ENCODE data around the gene MED9.
A peak's percentile ranks its signal among the peaks of the same experiment; 100 is the strongest.

MED9 gene

DNA sequence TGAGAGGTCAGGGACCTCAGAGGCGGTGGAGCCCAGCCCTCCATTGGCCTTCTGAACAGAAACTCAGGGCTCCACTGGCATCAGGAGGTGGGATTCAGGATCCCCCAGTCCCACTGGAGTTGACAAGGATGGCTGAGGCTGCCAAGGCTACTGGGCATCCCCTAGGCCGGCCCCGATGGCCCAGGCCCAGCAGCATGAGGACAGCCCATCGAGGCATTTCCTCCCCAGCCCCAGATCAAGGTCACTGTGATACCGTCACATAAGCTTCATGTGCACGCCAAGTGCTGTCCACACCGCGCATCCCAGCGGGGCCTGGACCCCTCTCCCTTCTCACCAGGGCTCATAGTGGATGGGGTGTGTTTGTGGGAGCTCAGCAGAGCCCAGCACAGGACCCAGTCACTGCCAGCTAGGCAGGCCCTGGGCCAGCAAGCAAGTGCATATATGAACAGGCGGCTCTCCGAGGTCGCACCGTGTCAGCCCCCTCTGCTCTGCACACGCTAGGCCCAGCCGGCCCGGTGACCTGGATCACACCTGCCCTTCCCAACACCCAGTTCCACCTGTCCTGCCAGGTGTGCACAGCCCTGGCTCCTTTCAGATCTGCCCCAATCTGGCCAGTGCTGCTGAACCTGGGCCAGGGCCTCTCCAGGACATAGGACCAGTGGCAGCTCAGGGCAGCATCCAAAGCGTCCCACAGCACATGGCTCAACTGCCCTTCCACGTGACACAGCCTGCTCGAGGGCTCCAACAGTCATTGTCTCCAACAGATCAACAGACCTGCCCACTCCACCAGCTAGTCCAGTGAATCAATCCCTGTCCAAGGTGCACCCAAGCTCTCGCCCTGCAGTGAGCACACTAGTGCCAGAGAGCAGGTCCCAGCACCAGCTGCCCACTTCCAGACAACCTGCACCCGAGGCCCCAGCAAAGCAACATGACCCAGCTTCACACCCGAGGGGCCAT is 52.2 kb downstream of the MED9 start:
- no peaks in the 10 kb centered on the region for H3K4me1 ChIP-seq
- no peaks in the 10 kb centered on the region for H3K27me3 ChIP-seq
- TF ChIP-seq CTCF (IDR thresholded peaks at IDR 0.05; ENCODE audit: low read depth, low read length): no peak
- peak; percentile 1 for DNase-seq
- H3K36me3 ChIP-seq: no peaks in the 10 kb centered on the region
- no peak overlapping the region for H3K4me3 ChIP-seq (ENCODE audit: low read depth, low read length)
- H3K9me3 ChIP-seq: no peaks in the 10 kb centered on the region

- H3K36me3 ChIP-seq: no peaks in the 10 kb centered on the region
- no peak for TF ChIP-seq CTCF (IDR thresholded peaks at IDR 0.05; ENCODE audit: low read depth, low read length)
- H3K27me3 ChIP-seq: no peaks in the 10 kb centered on the region
- no peak for DNase-seq
- no peak overlapping the region for H3K4me3 ChIP-seq (ENCODE audit: low read depth, low read length)
- H3K9me3 ChIP-seq: no peaks in the 10 kb centered on the region
- H3K4me1 ChIP-seq: no peaks in the 10 kb centered on the region
These were observed 54.4 kb downstream of the MED9 start for GRCh38 chr17:17531156-17531555.

GRCh38 chr17:17532991-17533390 is 56.2 kb downstream of the MED9 start:
- Histone ChIP-seq H3K4me3 (ENCODE audit: low read depth, low read length) (no peak overlapping the region), H3K27me3 (no peaks in the 10 kb centered on the region), H3K4me1 (peaks cover 7% of the 10 kb centered on the region), H3K36me3 (no peaks in the 10 kb centered on the region), H3K9me3 (no peaks in the 10 kb centered on the region)
- no peak for DNase-seq
- no peak for TF ChIP-seq CTCF (IDR thresholded peaks at IDR 0.05; ENCODE audit: low read depth, low read length)

DNA sequence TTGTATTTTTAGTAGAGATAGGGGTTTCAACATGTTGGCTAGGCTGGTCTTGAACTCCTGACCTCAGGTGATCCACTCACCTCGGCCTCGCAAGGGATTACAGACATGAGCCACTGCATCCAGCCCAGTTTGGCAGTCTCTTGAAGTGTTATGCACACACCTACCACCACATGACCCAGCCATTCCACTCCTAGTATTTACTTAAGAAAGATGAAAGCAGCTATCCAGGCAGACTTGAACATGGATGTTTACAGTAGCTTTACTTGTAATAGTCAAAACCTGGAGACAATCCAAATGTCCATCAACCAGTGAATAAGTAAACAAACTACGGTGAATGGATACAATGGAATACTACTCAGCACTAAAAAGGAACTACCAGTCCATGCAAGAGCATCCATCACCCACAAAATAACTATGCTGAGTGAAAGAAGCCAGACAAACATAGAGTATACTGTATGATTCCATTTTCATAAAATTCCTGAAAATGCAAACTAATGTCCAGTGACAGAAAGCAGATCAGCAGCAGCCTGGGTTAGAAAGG is 57.2 kb downstream of the MED9 start:
- no peaks in the 10 kb centered on the region for H3K9me3 ChIP-seq
- no peak for DNase-seq

DNA sequence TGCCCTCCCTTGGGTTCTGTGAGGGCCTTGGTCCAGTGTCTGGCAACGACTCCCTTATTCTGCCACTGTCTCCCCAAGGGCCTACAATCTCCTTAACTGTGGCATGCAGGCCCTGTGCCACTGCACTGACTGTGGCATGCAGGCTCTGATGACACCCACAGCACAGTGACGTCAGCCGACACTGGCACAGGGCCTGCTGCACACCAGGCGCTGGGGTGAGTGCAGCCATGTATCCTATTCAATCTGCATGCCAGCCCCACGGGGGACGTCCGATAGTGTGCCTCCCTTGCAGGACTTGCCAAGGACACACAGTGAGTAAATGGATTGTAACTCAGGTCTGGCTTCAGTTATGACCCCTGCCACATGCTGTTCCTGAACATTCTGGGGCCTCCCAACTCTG is 59.2 kb downstream of the MED9 start:
- peak; percentile 13 for DNase-seq
- no peaks in the 10 kb centered on the region for H3K36me3 ChIP-seq
- no peak overlapping the region for H3K4me3 ChIP-seq (ENCODE audit: low read depth, low read length)
- no peaks in the 10 kb centered on the region for H3K27me3 ChIP-seq
- peaks cover 11% of the 10 kb centered on the region for H3K4me1 ChIP-seq
- TF ChIP-seq CTCF (IDR thresholded peaks at IDR 0.05; ENCODE audit: low read depth, low read length): no peak
- H3K9me3 ChIP-seq: no peaks in the 10 kb centered on the region

More for the DNA sequence above, 57.2 kb downstream of the MED9 start:
- peaks cover 7% of the 10 kb centered on the region for H3K4me1 ChIP-seq
- no peak for TF ChIP-seq CTCF (IDR thresholded peaks at IDR 0.05; ENCODE audit: low read depth, low read length)
- H3K4me3 ChIP-seq (ENCODE audit: low read depth, low read length): no peak overlapping the region
- no peaks in the 10 kb centered on the region for H3K36me3 ChIP-seq
- H3K27me3 ChIP-seq: no peaks in the 10 kb centered on the region

GRCh38 chr17:17536702-17537101 is 59.9 kb downstream of the MED9 start:
- Histone ChIP-seq H3K36me3 (no peaks in the 10 kb centered on the region), H3K4me3 (ENCODE audit: low read depth, low read length) (no peak overlapping the region), H3K27me3 (no peaks in the 10 kb centered on the region), H3K9me3 (no peaks in the 10 kb centered on the region), H3K4me1 (peaks cover 11% of the 10 kb centered on the region)
- peak; percentile 1 for DNase-seq
- TF ChIP-seq CTCF (IDR thresholded peaks at IDR 0.05; ENCODE audit: low read depth, low read length): no peak
